NCI-H2107 (cell line): ENCODE results near the gene MEMO1.

ENCODE experiments used
- DNase-seq: peaks from one replicate; lab custom pipeline; 2025; lab: John Stamatoyannopoulos, UW

MEMO1 gene

GRCh38 chr2:31823558-31823957, 187.2 kb downstream of the MEMO1 start:
- no peak for DNase-seq

- no peak for DNase-seq
Measured at GRCh38 chr2:31822587-31822986, 188.2 kb downstream of the MEMO1 start.
